Vagina (tissue), 2 donors: ENCODE results near the gene SIGLEC11.

ENCODE experiments used
- CTCF ChIP-seq, 3 experiments: fragments of 450-650 bp in 2 of 3; fragments of 200-600 bp in 1 of 3; sonication (generic) in 1 of 3; IDR thresholded peaks; one replicate each; pipeline ENCODE4 v1.5.1; 2017 to 2019; ENCODE audit warnings: antibody characterized with exemption in 3 of 3, mild to moderate bottlenecking in 2 of 3, moderate library complexity in 2 of 3
- POLR2A ChIP-seq, 2 donors: fragments of 450-650 bp; IDR thresholded peaks; one replicate each; pipeline ENCODE4 v1.6.1; 2017; ENCODE audit warnings: antibody characterized with exemption in 2 of 2, mild to moderate bottlenecking in 2 of 2, moderate library complexity in 2 of 2

DNA sequence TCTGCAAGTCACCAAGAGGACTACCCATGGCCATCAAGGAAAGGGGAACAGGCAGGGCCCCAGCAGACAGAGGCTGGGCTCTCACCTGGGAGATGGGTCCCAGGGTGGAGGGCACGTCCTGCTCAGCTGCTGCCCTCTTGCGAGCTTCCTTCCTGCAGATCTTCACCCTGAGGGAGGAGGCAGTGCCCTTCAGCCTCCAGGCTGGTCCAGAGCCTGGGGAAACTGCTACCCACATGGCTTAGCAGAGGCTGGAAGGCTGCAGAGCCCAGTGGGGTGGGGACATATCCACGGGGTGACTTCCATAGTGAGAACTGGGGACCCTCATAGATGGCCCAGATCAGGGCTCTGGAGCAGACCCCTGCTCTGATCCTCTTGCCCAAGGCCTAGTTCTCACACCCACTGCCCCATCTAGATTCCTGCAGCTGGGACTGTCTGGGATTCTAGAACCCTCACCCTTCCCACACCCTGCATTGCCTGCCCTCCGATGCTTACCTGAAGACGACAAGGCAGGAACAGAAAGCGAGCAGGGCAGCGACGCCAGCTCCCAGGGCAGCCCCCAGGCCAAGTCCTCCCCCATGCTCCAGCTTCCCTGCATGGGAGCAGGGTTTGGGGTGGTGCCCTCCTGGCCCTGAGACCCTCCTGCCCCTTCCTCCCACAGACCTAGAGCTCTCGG, 9.0 kb downstream of the SIGLEC11 start:
- no peak for TF ChIP-seq CTCF (IDR thresholded peaks at IDR 0.05)
- TF ChIP-seq POLR2A (IDR thresholded peaks at IDR 0.05) = no peak
